ENCODE measurements around the gene ELFN1.

ELFN1 gene

DNA sequence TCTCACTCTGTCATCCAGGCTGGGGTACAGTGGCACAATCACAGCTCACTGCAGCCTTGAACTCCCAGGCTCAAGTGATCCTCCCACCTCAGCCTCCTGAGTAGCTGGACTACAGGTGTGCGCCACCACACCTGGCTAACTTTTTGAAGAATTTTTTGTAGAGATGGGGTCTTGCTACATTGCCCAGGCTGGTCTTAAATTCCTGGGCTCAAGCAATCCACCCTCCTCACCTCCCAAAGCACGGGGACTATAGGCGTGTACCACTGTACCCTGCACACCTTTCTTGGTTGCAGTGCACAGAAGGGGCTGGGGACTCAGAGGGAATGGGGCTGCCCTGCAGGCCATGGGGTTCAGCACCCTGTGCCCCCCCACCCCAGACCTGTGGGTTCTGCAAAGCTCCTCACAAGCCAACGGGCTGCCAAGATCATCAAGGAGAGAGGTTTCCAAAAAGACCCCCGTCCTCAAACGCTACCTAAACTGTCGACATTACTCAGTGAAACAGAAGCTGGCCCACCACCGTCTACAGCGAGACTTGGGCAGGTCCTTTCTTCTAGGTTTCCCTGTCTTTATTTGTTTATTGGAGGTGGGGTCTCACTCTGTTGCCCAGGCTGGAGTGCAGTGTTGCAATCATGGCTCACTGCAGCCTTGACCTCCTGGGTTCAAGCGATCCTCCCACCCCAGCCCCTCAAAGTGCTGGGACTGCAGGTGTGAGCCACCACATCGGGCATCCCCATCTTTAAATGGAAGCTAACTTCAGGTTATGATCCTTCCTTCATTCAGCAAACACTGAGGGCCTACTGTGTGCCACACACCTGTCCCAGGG lies 26.6 kb upstream of the ELFN1 start:
- DNase-seq (ENCODE audit: low read depth), result no peak

DNA sequence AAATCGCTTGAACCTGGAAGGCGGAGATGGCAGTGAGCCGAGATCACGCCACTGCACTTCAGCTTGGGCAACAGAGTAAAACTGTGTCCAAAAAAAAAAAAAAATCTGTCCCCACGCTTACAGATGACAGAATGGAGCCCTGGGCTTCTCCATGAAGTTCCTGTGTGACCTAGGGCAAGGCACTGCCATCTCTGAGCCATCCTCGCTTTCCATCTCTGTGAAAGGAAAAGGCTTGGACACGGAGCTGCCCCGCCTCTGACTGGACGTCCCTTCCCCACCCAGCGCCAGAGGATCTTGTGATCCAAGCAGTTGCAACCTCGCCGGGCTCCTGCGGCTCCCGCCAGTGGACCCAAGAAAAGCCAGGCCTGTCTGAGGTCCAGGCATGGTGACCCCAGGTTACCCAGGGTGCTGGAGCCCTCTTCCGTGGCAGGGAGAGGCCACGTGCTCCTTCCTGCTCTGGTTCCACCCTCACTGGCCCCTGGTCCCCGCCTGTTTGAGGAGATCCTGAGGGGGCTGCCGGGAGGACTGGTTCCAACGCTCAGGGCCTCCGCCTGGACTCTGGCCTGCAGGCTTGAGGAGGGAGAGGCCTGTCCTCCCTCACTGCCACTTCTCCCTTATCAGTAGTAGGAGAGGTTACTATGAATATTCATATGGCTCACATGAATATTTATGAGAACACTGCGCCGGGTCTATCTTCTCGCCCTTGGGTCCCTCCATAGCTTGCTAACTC lies 25.6 kb upstream of the ELFN1 start:
- no peak for DNase-seq (ENCODE audit: low read depth)

DNA sequence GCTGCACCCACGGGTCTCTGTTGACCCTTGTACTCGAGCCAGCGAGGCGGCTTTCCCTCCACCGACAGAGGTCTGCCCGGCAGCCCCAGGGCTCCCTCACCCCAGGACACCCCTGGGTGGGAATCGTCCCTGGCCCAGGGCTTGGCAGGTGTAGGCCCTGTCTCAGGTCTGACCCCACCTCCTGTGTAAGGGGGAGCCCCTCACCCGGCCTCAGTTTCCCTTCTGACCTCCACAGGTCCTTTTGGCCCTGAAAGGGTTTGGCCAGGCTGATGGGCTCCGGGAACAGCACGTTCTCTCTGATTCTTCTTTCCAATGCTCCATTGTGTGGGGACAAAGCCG lies 25.0 kb upstream of the ELFN1 start:
- no peak for DNase-seq (ENCODE audit: low read depth)

GRCh38 chr7:1645476-1645875 lies 24.6 kb upstream of the ELFN1 start:
- DNase-seq (ENCODE audit: low read depth), result no peak

DNA sequence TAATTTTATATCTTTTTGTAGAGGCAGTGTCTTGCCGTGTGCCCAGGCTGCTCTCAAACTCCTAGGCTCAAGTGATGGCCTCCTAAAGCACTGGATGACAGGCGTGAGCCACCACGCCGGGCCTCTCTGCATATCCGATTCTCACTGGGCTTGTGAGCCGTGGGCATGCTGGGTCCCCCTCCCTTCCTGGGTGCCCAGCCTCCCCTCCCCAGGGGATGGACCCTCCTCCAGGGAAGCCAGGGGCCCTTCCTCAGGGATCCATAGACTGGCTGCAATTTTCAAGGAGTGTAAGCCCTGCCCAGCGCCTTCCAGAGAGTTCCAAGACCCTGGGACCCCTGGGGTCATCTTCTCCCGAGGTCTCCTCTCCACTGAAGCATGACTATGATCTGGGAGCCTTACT lies 23.7 kb upstream of the ELFN1 start:
- no peak for DNase-seq (ENCODE audit: low read depth)

- no peak for DNase-seq (ENCODE audit: low read depth)
Measured at GRCh38 chr7:1646957-1647891, 22.9 kb upstream of the ELFN1 start.

DNA sequence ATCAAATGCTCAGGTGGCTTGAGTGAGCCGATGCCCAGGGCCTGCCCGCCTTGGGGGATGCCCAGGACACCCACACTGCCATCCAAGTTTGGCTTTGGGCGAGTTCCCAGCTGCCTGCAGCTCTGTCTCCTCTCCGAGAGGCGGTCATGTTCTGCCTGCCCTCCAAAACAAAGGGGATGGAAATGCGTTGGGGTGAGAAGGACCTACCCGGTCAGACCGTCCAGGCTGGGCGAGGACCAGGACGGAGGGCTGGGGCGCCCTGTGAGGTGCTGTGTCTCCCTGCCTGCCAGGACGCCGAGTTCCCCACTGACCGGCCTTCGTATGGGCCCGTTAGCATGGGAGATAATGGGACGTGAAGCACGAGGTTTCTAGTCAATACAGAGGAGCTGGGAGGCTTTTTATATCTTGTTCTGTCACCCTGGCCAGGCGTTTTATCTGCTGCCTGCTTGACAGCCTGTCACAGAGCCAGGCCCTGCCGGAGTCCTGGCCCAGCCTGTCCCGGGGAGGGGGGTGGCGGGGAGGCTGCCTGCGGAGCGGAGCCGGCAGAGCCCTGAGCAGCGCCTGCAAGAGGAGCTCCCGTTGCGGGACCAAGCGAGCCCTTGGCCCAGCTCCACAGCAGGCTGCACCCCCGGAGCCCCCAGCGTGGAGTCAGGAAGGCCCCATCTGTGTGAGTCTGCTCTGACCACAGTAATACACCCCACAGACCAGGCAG lies 22.0 kb upstream of the ELFN1 start:
- no peak for DNase-seq (ENCODE audit: low read depth)

DNA sequence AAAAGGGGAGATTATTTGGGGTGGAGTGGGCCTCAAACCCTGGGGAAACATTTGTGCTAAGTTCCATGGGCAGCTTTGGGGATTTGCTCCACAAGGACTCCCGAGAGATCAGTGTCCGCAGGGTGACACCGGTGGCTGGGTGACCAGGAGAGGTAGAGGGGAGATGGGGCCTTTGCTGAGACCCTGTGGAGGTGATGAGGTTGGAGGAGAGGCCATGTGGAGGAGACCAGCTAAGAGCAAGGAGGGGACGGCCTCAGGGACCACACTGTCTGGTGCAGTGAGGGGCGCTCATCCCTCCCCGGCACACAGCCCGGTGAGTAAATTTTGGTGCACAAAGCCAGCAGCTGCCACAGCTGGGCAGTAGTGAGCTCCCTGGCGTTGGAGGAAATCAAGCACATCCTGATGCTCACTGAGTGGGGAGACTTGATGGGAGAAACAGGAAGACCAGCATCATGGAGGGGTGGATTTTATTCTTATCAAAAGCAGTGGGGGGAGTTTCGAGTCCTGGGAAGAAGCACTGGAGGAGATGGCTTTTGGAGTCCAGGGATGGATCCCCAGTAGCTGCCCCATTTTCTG lies 20.2 kb upstream of the ELFN1 start:
- DNase-seq (ENCODE audit: low read depth), result no peak

DNA sequence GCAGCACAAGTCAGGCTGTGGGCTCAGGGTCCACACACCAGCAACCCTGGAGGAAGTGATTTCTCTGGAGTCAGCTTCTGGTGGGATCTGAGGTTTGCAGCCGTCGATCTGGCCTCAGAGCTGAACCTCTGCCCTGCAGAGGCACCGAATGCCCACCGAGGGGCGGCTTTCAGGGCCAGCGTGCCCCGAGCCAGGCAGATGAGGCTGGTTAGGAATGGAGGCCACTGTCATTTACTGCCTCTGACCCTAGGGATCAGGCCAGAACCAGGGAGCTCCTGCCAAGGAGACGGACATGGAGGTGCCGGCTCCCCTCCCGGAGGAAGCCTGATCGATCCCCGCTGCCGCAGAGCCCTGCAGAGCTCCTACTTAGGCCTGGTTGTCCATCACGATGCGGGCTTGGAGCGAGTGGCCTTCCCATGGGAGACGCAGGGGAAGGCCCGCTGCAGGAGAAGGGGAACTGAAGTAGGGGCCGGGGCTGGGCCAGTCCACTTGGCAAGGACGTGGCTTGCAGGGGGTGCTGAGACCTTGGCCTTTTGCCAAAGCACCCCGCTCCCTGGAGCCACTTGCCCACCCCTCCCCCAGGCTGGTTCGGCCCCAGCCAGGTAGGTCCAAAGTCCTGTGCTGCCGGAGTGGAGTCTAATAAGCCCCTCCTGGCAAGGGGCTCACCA lies 19.6 kb upstream of the ELFN1 start:
- DNase-seq (ENCODE audit: low read depth), result no peak

- DNase-seq (ENCODE audit: low read depth), result no peak
Measured at GRCh38 chr7:1651031-1651446, 19.0 kb upstream of the ELFN1 start.

- DNase-seq (ENCODE audit: low read depth), result no peak
Measured at GRCh38 chr7:1651891-1652290, 18.2 kb upstream of the ELFN1 start.

GRCh38 chr7:1653500-1653899 lies 16.6 kb upstream of the ELFN1 start:
- no peak for DNase-seq (ENCODE audit: low read depth)

DNA sequence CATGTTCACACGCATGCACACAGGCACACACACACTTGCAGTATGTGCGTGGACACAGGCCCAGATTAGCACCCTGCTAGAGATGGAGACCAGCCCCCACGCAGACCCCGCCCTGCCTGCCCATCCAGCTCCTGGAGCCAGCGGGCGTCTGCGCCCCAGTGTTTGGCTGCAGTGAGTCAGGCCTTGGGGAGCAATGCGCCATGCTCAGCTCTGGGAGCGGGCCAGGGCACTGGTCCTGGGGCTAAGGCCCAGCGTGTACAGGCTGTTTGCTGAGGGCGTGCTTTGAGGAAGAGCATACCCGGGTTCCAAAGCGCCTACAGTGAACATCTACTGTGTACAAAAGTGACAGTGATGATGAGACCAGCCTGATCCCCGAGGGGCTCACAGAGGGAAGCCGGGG lies 16.0 kb upstream of the ELFN1 start:
- DNase-seq (ENCODE audit: low read depth), result no peak

- no peak for DNase-seq (ENCODE audit: low read depth)
Measured at GRCh38 chr7:1654738-1655475, 15.2 kb upstream of the ELFN1 start.

- no peak for DNase-seq (ENCODE audit: low read depth)
Measured at GRCh38 chr7:1659696-1660095, 10.4 kb upstream of the ELFN1 start.

GRCh38 chr7:1661461-1661860 lies 8.6 kb upstream of the ELFN1 start:
- no peak for DNase-seq (ENCODE audit: low read depth)

- DNase-seq (ENCODE audit: low read depth), result no peak
Measured at GRCh38 chr7:1662101-1662500, 8.0 kb upstream of the ELFN1 start.

DNA sequence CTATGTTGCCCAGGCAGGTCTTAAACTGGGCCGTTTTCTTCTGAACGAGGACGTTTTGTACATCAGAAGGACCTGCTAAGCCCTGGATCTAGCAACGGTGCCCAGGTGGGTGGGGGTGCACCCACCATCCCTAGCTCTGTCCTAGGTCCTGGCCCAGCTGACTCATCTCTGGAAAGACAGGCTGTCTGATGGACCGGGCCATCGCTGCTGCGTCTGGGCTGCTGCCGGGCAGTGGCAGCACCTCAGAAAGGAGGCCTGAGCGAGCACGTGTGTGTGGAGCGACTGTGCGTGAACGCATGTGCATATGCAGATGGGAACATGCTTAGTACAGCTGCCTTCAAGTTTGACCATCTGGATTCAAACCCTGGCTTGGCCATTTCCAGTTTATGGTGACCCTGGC lies 7.3 kb upstream of the ELFN1 start:
- no peak for DNase-seq (ENCODE audit: low read depth)

DNA sequence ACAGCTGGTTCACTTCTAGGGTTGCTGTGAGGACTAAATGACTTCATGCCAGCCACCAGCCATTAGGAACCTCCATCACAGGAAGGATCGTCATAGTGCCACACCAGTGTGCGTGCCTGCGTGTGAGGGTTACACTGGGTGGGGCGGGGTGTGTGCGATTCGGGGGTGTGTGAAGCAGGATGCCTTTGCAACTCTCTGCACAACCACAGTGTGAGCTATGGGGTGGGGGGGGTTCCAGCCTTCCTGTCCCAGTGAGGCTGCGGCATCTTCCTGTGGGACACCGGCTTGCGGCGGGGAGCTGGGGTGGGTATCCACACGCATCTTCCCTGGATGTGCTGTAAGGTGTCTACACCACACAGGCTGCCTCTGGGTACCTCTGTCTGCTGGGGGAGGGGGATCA lies 6.9 kb upstream of the ELFN1 start:
- no peak for DNase-seq (ENCODE audit: low read depth)

All from CMK (cell line).